NB4 (cell line): ENCODE measurements around the gene PTPRN.

Experiments used
- CTCF ChIP-seq: IDR thresholded peaks from one replicate; pipeline ENCODE4 v1.5.1; 2012; ENCODE audit warnings: low read depth, low read length
- MAX ChIP-seq: IDR thresholded peaks from 2 replicates; pipeline ENCODE4 v1.6.1; 2011; ENCODE audit warnings: low read depth, low read length
- POLR2A ChIP-seq: IDR thresholded peaks from 2 replicates; pipeline ENCODE4 v1.6.1; 2011; ENCODE audit warnings: mild to moderate bottlenecking; ENCODE audit not compliant: insufficient read length; ENCODE audit errors: extremely low read depth

GRCh38 chr2:219352448-219353023, 43.3 kb upstream of the PTPRN start:
- TF ChIP-seq CTCF (peak; percentile 78), POLR2A (no peak), MAX (no peak)
